ENCODE data around the gene SHC1. TPM values are rescaled to one million over a fixed set of nuclear protein-coding genes. Genes with fewer than 3 reads are reported as not detected.
A peak's percentile ranks its signal among the peaks of the same experiment; 100 is the strongest.

Gene SHC1
- total and polyA plus RNA-seq, 2 donors (not counting 1 experiment from before 2014, with no cell fraction given) = 50.1 to 61.4 TPM

GRCh38 chr1:155005076-155006011, 34.8 kb upstream of the SHC1 start:
- Histone ChIP-seq H3K4me2 (replicated peaks; ENCODE audit: low read depth, low read length, poor library complexity, severe bottlenecking) (peak overlapping the region; percentile 96), H3K79me2 (ENCODE audit: control insufficient read depth, insufficient read depth, low read length) (peaks cover 73% of the 10 kb centered on the region), H3K27me3 (replicated peaks in 1 of 4; ENCODE audit: control extremely low read depth in 1 of 4, control insufficient read depth in 3 of 4, insufficient read depth in 4 of 4, low read length in 3 of 4) (no peaks in the 10 kb centered on the region), H3K4me3 (ENCODE audit: control extremely low read depth in 1 of 5, extremely low read depth in 1 of 5, insufficient read depth in 1 of 5, low read depth in 2 of 5, low read length in 4 of 5) (peak overlapping the region in 4 of 5 experiments; percentile 84 to 98 (median 93)), H3K9ac (ENCODE audit: low read length) (peak overlapping the region; percentile 94), H3K9me3 (ENCODE audit: control extremely low read depth in 1 of 3, control insufficient read depth in 2 of 3, insufficient read depth in 1 of 3, low read length in 2 of 3) (no peaks in the 10 kb centered on the region), H3K4me1 (ENCODE audit: control insufficient read depth in 2 of 2, insufficient read depth in 2 of 2, low read length in 2 of 2) (peaks cover 65 to 67% of the 10 kb centered on the region in 2 donors), H3K36me3 (replicated peaks in 1 of 2; ENCODE audit: control extremely low read depth in 1 of 2, control insufficient read depth in 1 of 2, extremely low read depth in 1 of 2, insufficient read depth in 2 of 2, low read length in 1 of 2) (peaks cover 0 to 5% of the 10 kb centered on the region in 2 experiments), H2AFZ (ENCODE audit: insufficient read depth, low read depth, low read length, poor library complexity, severe bottlenecking) (no peak overlapping the region), H3K27ac (ENCODE audit: low read length in 2 of 2) (peak overlapping the region; percentile 80 to 81), H4K20me1 (ENCODE audit: control insufficient read depth, insufficient read depth, low read length, poor library complexity, severe bottlenecking) (peaks cover 29% of the 10 kb centered on the region)
- POLR2A ChIA-PET = interaction anchor here (1.5 to 7.4 kb wide), 2 partner anchors 10 to 31 kb away, joined by 9 to 74 read pairs; partner anchors contain the start of gene CKS1B
- peaks cover 56% of the 10 kb centered on the region for H3K4me1 Mint-ChIP-seq
- H3K4me3 Mint-ChIP-seq = peak overlapping the region; percentile 90
- CTCF ChIA-PET = interaction anchor here (1.5 to 18.4 kb wide), 4 partner anchors 5 to 50 kb away, joined by 3 to 295 read pairs (median 150); partner anchors contain the start of genes FLAD1, LENEP, PBXIP1 and ZBTB7B
- H3K27ac Mint-ChIP-seq = peak overlapping the region; percentile 86
- no peaks in the 10 kb centered on the region for H3K27me3 Mint-ChIP-seq
- DNase-seq = peak; percentile 76
- intact Hi-C loops (cut with micrococcal nuclease) = loop anchor here (1.0 kb wide), 1 partner anchor 12 kb away; no protein-coding TSS in a partner anchor
- peak; percentile 1 for ATAC-seq (ENCODE audit: low read depth)
- TF ChIP-seq EZH2 (IDR thresholded peaks at IDR 0.05; ENCODE audit: borderline replicate concordance, insufficient read depth, low read depth, low read length, poor library complexity, severe bottlenecking) (no peak), CTCF (IDR thresholded peaks at IDR 0.05) (no peak)
- no peaks in the 10 kb centered on the region for H3K9me3 Mint-ChIP-seq (ENCODE audit: insufficient read depth)
- WGBS (ENCODE audit: insufficient coverage) = 64% methylated on average over 7 of the region's 17 CpGs

Measured in B cell (primary cell).